NT2/D1 (cell line): ENCODE measurements around the gene ANKFN1.

ENCODE experiments used
- DNase-seq: peaks from one replicate; pipeline ENCODE4 v3.0.0-alpha.2; 2011; ENCODE audit warnings: low read depth, low spot score
- H3K27me3 ChIP-seq: 2 replicates; pipeline ENCODE4 v1.6.0; 2011; ENCODE audit warnings: mild to moderate bottlenecking; ENCODE audit not compliant: insufficient read length, insufficient read depth
- H3K36me3 ChIP-seq: 2 replicates; pipeline ENCODE4 v1.6.1; 2011; ENCODE audit warnings: mild to moderate bottlenecking, low read length, mixed read lengths; ENCODE audit not compliant: insufficient read depth, insufficient read length
- H3K4me1 ChIP-seq: 2 replicates; pipeline ENCODE4 v1.5.1; 2011; ENCODE audit not compliant: insufficient read depth, insufficient read length
- H3K4me3 ChIP-seq: 2 replicates; pipeline ENCODE4 v1.5.1; 2011; ENCODE audit warnings: low read depth; ENCODE audit not compliant: insufficient read length
- H3K9ac ChIP-seq: 2 replicates; pipeline ENCODE4 v1.6.0; 2011; ENCODE audit warnings: low read depth; ENCODE audit not compliant: insufficient read length
- H3K9me3 ChIP-seq: 2 replicates; pipeline ENCODE4 v1.5.1; 2011; ENCODE audit warnings: mild to moderate bottlenecking, low read length; ENCODE audit not compliant: insufficient read depth
- SUZ12 ChIP-seq: IDR thresholded peaks from 2 replicates; pipeline ENCODE4 v1.6.1; 2011; ENCODE audit not compliant: insufficient read length, insufficient read depth; ENCODE audit errors: extremely low read depth
- YY1 ChIP-seq: IDR thresholded peaks from 2 replicates; pipeline ENCODE4 v1.6.1; 2011; ENCODE audit not compliant: insufficient read length, insufficient read depth
- ZNF274 ChIP-seq: IDR thresholded peaks from 2 replicates; pipeline ENCODE4 v1.6.1; 2011; ENCODE audit warnings: mild to moderate bottlenecking, low read depth, low read length

The ANKFN1 gene

GRCh38 chr17:56230660-56231059 is 77.4 kb downstream of the ANKFN1 start:
- no peaks in the 10 kb centered on the region for H3K27me3 ChIP-seq
- no peak for DNase-seq
- no peak overlapping the region for H3K4me3 ChIP-seq
- no peaks in the 10 kb centered on the region for H3K4me1 ChIP-seq
- H3K9ac ChIP-seq = no peak overlapping the region
- H3K36me3 ChIP-seq = no peaks in the 10 kb centered on the region
- H3K9me3 ChIP-seq = no peaks in the 10 kb centered on the region
- no peak for TF ChIP-seq YY1
- TF ChIP-seq SUZ12 = no peak
- no peak for TF ChIP-seq ZNF274

- Histone ChIP-seq H3K36me3 (no peaks in the 10 kb centered on the region), H3K27me3 (no peaks in the 10 kb centered on the region)
Measured at GRCh38 chr17:56231252-56231651, 78.0 kb downstream of the ANKFN1 start.

GRCh38 chr17:56231693-56232092 is 78.4 kb downstream of the ANKFN1 start:
- no peaks in the 10 kb centered on the region for H3K4me1 ChIP-seq
- TF ChIP-seq ZNF274 = no peak
- no peak for TF ChIP-seq SUZ12
- no peak for TF ChIP-seq YY1
- no peak overlapping the region for H3K4me3 ChIP-seq
- no peak overlapping the region for H3K9ac ChIP-seq
- H3K27me3 ChIP-seq = no peaks in the 10 kb centered on the region
- DNase-seq = no peak
- no peaks in the 10 kb centered on the region for H3K36me3 ChIP-seq
- no peaks in the 10 kb centered on the region for H3K9me3 ChIP-seq

More at GRCh38 chr17:56231252-56231651, 78.0 kb downstream of the ANKFN1 start:
- Histone ChIP-seq H3K4me3 (no peak overlapping the region), H3K4me1 (no peaks in the 10 kb centered on the region), H3K9me3 (no peaks in the 10 kb centered on the region), H3K9ac (no peak overlapping the region)
- DNase-seq = no peak
- TF ChIP-seq ZNF274 (no peak), YY1 (no peak), SUZ12 (no peak)

GRCh38 chr17:56244268-56244890 is 91.1 kb downstream of the ANKFN1 start:
- TF ChIP-seq SUZ12 (no peak), ZNF274 (no peak), YY1 (no peak)
- Histone ChIP-seq H3K4me3 (no peak overlapping the region), H3K9ac (no peak overlapping the region), H3K9me3 (no peaks in the 10 kb centered on the region), H3K4me1 (no peaks in the 10 kb centered on the region), H3K36me3 (no peaks in the 10 kb centered on the region), H3K27me3 (no peaks in the 10 kb centered on the region)
- DNase-seq = no peak

GRCh38 chr17:56247816-56248215 is 94.5 kb downstream of the ANKFN1 start:
- TF ChIP-seq YY1 (no peak), ZNF274 (no peak), SUZ12 (no peak)
- H3K4me3 ChIP-seq = no peak overlapping the region
- H3K27me3 ChIP-seq = no peaks in the 10 kb centered on the region
- no peaks in the 10 kb centered on the region for H3K36me3 ChIP-seq
- no peaks in the 10 kb centered on the region for H3K9me3 ChIP-seq
- H3K4me1 ChIP-seq = no peaks in the 10 kb centered on the region
- no peak for DNase-seq
- H3K9ac ChIP-seq = no peak overlapping the region

GRCh38 chr17:56257075-56257474 is 103.8 kb downstream of the ANKFN1 start:
- H3K9me3 ChIP-seq = no peaks in the 10 kb centered on the region
- H3K4me1 ChIP-seq = no peaks in the 10 kb centered on the region
- no peaks in the 10 kb centered on the region for H3K27me3 ChIP-seq
- H3K36me3 ChIP-seq = no peaks in the 10 kb centered on the region
- no peak overlapping the region for H3K9ac ChIP-seq
- H3K4me3 ChIP-seq = no peak overlapping the region
- DNase-seq = no peak
- TF ChIP-seq ZNF274 (no peak), SUZ12 (no peak), YY1 (no peak)

GRCh38 chr17:56260376-56261002 is 107.2 kb downstream of the ANKFN1 start:
- Histone ChIP-seq H3K36me3 (no peaks in the 10 kb centered on the region), H3K4me3 (no peak overlapping the region), H3K4me1 (no peaks in the 10 kb centered on the region), H3K9ac (no peak overlapping the region), H3K27me3 (no peaks in the 10 kb centered on the region), H3K9me3 (no peaks in the 10 kb centered on the region)
- no peak for DNase-seq
- TF ChIP-seq SUZ12 (no peak), ZNF274 (no peak), YY1 (no peak)
